GM10266 (cell line): Measurements from ENCODE around the gene SOX2.
A peak's percentile ranks its signal among the peaks of the same experiment; 100 is the strongest.

Experiments
- DNase-seq: peaks from one replicate; pipeline ENCODE4 v3.0.0; 2012; ENCODE audit errors: extremely low spot score
- TF ChIP-seq, protein P1 (sequence below): IDR thresholded peaks from 2 replicates; pipeline ENCODE4 v1.5.1; 2012; ENCODE audit warnings: mild to moderate bottlenecking, low read depth; ENCODE audit not compliant: control insufficient read depth, insufficient read depth; ENCODE audit errors: missing control alignments

Gene SOX2

DNA sequence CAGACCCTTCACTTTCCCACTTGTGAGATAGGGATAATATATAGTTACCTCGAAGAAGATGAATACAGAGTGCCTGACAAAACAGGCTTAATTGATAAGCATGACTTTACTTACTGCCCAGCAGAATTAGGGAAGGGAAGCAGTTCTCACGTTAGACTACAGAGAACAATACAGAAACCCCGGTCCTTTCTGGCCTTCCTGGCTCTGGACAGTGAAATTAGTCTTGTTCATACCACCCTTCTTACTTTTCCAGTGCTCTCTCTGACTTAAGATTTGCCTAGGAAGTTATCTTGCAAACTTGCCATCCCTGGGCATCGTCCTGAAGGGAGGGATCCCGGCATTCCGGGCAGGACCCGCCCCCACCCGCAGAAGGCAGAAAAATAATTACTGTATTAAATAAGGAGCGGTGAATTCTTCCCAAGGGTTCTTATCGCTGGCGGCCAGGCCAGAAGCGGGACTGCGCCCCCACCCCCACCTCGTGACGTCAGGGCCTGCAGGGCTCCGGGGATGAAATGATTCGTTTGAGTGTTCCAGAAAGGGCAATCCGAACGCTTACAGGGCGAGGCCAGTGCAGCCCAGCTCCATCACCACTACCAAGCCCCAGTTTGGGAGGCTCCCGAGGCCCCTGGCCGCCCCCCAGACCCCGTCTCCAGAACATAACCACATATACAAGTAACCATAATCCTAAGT is 8.4 kb downstream of the SOX2 start:
- TF ChIP-seq, protein P1, sequence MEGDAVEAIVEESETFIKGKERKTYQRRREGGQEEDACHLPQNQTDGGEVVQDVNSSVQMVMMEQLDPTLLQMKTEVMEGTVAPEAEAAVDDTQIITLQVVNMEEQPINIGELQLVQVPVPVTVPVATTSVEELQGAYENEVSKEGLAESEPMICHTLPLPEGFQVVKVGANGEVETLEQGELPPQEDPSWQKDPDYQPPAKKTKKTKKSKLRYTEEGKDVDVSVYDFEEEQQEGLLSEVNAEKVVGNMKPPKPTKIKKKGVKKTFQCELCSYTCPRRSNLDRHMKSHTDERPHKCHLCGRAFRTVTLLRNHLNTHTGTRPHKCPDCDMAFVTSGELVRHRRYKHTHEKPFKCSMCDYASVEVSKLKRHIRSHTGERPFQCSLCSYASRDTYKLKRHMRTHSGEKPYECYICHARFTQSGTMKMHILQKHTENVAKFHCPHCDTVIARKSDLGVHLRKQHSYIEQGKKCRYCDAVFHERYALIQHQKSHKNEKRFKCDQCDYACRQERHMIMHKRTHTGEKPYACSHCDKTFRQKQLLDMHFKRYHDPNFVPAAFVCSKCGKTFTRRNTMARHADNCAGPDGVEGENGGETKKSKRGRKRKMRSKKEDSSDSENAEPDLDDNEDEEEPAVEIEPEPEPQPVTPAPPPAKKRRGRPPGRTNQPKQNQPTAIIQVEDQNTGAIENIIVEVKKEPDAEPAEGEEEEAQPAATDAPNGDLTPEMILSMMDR = no peak
- DNase-seq = no peak

DNA sequence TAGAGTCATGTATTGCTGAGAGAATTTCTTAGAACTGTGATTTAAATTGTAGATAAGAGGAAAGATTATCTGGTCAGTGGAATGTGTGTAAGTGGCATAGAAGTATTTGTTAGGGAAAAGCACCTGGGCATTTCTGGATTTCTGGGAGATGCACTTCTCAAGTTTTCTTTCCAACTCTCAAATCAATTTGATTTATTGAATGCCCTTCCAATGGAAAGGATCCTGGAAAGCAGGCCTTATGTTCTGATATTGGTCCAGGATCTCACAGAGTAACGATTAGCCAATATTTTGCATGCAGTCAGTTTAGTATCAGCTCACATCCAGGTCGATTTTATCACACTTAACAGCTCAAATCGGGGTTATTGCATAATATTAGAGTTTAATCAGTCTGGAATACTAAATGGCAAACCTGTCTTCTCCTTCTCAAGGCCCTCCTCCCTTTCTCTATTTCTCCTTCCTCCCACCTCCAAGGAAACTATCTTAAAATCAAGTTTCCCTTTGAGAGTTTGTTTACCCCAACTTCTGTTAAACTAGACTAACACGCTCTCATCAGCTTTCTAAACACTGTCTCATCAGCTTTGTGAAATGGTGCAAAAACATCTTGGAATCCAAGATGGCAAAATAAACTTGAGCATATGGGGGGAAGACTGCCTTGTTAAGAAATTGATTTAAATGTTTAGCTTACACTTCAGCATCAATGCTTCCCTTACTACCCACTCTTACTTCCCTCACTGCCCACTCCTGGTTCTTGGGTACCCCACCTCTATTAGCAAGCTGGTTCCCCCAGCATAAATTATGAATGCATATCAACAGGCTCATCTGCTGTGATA is 9.5 kb downstream of the SOX2 start:
- no peak for DNase-seq
- TF ChIP-seq, protein P1 = no peak

DNA sequence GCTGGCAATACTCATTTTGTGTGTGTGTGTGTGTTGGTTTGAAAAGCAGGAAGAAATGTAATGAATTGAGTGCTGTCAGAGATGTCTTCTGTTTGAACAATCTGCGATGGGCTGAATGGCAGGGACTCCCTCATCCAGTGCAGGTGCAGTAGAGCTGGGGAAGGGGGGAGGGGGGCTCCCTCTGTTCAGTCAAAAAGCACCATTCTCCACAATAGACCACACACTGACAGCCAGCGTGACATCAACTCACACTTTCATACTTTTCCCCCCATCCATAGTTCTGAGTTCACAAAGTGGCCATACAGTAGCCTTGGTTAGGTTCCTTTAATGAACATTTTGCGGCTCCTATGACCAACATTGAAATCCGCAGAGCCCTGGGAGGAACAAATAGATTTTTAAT is 10.4 kb downstream of the SOX2 start:
- DNase-seq = no peak

DNA sequence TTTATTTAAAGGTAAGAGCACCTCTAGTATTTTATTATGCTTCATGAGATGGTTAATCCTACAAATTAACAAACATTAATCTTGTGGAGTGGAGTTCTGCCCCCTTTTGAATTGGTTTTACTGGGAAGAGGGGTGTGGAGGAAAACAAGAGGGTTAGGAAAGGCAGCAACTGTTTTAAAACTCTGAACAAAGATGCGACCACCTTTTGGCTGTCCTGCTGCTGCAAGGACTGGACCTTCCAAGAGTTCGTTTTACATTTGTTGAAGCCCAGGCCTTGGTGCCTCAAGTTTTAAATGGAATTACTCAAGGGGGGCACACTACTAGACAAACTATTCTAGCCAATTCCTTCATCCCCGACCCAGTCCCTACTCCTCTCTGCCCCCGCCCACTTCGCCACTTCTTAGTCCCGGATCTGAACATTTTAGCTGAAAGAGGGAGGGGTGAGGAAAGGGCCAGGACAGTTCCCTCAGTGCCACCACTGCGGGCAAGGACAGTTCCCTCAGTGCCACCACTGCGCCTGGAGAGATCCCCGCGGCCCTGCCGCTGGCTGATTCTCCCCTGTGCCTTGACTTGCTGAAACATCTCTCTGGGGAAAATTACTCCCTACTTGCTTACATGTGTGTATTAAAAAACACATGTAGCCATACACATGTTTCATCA is 11.2 kb downstream of the SOX2 start:
- TF ChIP-seq, protein P1 = no peak
- no peak for DNase-seq

More for the DNA sequence above, 10.4 kb downstream of the SOX2 start:
- TF ChIP-seq, protein P1 = no peak

DNA sequence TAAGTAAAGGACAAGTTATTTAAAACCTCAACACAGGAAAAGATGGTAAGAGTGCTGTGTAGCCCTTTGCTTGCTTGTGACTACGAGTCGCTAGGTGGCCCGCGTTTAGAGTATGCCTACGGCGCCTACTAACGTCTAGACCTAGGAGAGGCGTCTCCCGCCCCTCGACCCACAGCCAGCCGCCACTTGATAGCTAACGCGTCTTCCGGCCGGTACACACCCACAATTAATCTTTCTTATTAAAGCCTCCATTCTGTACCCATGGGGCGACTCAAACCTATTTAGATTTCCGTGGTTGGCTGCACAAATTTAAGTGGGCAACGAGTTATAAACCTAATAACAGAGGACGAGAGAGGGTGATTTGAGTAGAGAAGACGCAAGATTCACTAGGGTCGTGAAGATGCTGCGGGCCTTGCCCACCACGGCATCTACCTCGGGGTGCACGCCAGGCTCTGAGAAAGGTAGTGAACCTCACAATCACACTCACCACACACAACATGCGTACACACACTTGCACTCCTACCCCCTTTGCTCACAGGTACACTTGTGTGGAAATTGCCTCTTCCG is 12.0 kb downstream of the SOX2 start:
- TF ChIP-seq, protein P1 = no peak
- no peak for DNase-seq

DNA sequence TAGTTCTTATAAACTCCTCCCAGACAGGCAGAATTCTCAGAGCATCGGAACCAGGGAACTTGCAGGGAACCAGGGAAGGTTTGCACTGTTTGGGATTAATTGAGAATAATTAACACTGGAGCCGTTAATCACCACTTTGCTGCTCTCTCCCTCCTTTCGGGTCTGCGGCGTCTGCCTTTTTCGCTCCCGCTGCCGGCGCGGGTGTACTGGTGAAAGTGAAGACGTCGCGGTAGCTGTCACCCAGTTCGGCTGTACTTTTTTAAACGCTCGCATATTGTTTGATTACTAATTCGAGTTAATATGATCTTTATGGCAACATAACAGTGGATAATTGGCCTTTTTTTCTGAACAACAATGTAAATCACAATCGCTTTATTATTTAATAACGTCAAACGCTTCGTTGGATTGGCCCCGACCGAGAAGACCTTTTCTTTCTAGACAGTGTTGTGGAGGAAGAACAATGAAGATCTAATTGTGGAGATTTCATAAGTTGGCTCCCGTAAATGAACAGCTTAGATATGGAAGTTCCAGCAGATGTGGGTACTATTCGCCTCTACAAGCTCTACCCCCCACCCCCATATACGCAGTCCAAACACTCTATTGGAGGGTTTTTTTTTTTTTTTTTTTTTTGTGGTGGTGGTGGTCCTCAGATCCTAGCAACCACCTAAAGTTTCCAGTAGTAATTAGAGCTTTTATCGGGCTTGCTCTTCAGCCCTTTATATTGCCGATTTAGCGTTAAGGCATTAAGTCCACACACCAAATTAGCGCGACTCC is 12.7 kb downstream of the SOX2 start:
- peak; percentile 14 for DNase-seq
- TF ChIP-seq, protein P1 = no peak
